ENCODE measurements around the gene KCNK16. TPM values are rescaled to one million over a fixed set of nuclear protein-coding genes. Genes with fewer than 3 reads are reported as not detected.

Gene KCNK16
- total and polyA plus RNA-seq, 7 donors = not detected

DNA sequence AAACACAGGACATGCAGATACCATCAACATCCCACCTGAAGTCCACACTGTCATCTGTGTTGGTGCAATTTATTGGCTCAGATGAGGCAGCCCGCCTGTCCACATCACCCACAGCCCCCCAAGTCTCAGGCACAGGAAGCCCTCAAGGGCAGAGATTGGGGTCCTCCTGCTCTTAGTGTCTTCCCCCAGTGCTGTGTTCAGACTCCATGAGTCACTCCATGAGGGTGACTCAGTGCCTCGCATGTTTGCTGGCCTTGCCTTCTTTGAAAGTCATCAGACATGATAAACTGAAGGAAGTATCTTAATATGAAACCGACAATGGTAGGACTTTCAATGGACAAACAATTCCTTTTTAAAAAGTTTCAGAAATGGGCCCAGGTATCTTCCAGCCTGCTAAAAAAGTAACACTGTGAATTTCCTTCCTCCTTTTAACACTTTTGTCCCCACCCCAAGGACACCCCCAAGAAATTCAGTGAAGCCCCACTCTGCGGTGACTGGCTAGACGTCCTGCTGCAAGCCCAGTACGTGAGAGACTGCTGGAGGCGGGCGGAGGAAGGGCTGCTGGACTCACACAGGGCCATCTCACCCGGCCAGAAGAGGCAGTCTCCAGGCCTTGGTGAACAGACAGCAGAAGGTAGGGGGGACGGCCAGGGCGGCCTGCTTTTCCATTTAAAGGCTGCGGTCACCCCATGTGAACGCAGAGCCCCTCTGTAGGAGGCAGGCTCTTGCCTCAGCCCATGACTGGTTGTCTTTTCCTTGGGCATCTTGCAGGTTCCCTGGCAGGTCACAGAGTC, 43.0 kb upstream of the KCNK16 start:
- no peaks in the 10 kb centered on the region for H3K36me3 ChIP-seq
- DNase-seq = no peak
- no peaks in the 10 kb centered on the region for H3K4me1 ChIP-seq
- H3K27ac ChIP-seq = no peak overlapping the region
- intact Hi-C loops (cut with DNase I) = no loop called here
- H3K27me3 ChIP-seq = no peaks in the 10 kb centered on the region
- TF ChIP-seq EP300 (IDR thresholded peaks at IDR 0.05) (no peak), POLR2A (IDR thresholded peaks at IDR 0.05) (no peak), POLR2AphosphoS5 (IDR thresholded peaks at IDR 0.05) (no peak)
- TF ChIP-seq, protein P1, sequence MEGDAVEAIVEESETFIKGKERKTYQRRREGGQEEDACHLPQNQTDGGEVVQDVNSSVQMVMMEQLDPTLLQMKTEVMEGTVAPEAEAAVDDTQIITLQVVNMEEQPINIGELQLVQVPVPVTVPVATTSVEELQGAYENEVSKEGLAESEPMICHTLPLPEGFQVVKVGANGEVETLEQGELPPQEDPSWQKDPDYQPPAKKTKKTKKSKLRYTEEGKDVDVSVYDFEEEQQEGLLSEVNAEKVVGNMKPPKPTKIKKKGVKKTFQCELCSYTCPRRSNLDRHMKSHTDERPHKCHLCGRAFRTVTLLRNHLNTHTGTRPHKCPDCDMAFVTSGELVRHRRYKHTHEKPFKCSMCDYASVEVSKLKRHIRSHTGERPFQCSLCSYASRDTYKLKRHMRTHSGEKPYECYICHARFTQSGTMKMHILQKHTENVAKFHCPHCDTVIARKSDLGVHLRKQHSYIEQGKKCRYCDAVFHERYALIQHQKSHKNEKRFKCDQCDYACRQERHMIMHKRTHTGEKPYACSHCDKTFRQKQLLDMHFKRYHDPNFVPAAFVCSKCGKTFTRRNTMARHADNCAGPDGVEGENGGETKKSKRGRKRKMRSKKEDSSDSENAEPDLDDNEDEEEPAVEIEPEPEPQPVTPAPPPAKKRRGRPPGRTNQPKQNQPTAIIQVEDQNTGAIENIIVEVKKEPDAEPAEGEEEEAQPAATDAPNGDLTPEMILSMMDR (IDR thresholded peaks at IDR 0.05) = no peak
- no peaks in the 10 kb centered on the region for H3K9me3 ChIP-seq
- H3K4me3 ChIP-seq = no peak overlapping the region
- 90 to 92% methylated on average over 13 of the region's 13 CpGs for WGBS, 2 donors

DNA sequence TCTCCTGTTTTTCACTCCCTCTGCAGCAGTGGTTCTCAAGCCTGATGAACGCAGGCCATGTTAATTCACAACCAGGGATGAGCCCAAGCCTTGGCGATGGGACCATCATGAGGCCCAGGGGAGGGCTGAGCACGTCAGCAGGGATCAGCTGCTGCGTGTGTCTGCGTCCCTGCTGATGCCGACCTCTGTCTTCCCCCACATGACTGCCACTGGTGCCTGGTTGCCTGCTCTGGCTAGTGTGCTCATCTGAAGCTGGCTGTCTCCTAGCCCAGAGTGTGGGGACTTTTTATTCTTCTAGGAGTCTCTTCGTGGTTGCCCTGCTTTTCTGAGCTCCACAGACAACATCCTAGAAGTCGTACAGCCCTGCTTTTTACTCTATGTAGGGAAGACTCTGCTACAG, 40.8 kb upstream of the KCNK16 start:
- Histone ChIP-seq H3K4me1 (peaks cover 0 to 2% (median 0%) of the 10 kb centered on the region in 4 donors), H3K27ac (no peak overlapping the region), H3K4me3 (no peak overlapping the region), H3K27me3 (no peaks in the 10 kb centered on the region), H3K9me3 (no peaks in the 10 kb centered on the region), H3K36me3 (no peaks in the 10 kb centered on the region)
- no peak for DNase-seq
- intact Hi-C loops (cut with DNase I) = loop anchor here (5.0 kb wide), 2 partner anchors 529 to 944 kb away; no protein-coding TSS in a partner anchor
- TF ChIP-seq POLR2A (IDR thresholded peaks at IDR 0.05) (no peak), POLR2AphosphoS5 (IDR thresholded peaks at IDR 0.05) (no peak), EP300 (IDR thresholded peaks at IDR 0.05) (no peak)
- TF ChIP-seq, protein P1 (IDR thresholded peaks at IDR 0.05) = no peak
- 89 to 91% methylated on average over 8 of the region's 8 CpGs for WGBS, 2 donors

DNA sequence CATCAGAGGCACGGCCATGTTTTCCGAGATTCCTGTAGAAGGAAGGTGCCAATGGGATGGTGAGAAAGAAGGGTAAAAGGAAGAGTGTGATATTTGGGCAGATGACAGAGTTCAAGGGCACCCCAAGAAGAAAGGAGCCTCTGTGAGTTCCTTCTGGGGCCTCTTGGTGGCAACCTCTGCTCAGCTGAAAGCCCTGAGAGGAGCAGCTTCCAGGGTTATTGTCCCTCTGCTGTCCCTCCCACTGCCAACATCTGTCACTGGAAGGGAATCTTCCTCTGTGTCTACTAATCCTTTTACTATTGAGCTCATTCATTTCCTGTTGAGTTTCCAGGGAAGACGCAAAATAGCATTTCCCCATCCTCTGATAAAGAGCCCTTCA, 40.0 kb upstream of the KCNK16 start:
- TF ChIP-seq, protein P1 (IDR thresholded peaks at IDR 0.05) = no peak
- TF ChIP-seq POLR2A (IDR thresholded peaks at IDR 0.05) (no peak), EP300 (IDR thresholded peaks at IDR 0.05) (no peak), POLR2AphosphoS5 (IDR thresholded peaks at IDR 0.05) (no peak)
- intact Hi-C loops (cut with DNase I) = loop anchor here (5.0 kb wide), 2 partner anchors 530 to 945 kb away; no protein-coding TSS in a partner anchor

DNA sequence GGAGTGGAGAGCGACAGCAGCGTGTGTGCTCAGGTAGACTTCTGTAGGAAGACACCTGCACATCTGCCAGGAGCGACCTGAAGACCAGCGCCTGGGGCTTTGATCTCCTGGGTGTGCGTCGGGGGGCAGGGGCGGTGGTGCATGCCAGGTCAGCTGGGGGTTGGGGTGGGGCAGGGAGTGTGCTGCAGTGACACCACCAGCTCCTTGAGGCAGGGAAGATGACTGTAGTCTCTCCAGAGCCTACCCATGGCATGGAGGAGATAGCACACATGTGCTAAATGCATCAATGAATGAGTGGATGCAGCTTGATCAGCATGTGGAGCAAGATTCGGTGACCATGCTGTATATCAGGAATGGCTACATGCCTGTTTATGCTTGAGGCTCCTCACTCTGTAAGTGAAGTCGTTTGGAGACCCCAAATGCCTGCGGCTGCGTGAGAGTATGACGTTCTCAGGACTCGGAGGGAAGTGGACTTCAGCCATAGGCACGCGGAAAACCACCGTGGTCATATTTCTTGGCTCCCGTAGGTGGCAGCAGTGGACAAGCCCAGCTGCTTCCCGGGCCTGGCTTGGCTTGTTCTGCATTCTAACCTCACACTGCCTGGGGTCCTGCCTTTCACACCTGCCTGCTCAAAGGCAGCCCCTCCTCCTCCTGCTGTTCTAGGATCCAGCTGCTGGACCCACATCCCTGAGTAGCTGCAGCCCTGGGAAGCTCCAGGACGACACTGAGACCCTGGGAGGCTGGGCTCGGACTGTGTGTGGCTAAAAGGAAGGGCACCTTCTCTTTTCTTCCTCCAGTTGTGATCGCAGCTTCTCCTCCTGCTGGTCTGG, 39.4 kb upstream of the KCNK16 start:
- H3K36me3 ChIP-seq = no peaks in the 10 kb centered on the region
- H3K4me3 ChIP-seq = no peak overlapping the region
- peak; percentile 81 for DNase-seq
- intact Hi-C loops (cut with DNase I) = loop anchor here (5.0 kb wide), 2 partner anchors 530 to 945 kb away; no protein-coding TSS in a partner anchor
- no peaks in the 10 kb centered on the region for H3K9me3 ChIP-seq
- 35 to 39% methylated on average over 21 of the region's 21 CpGs for WGBS, 2 donors
- H3K4me1 ChIP-seq = peaks cover 0 to 5% (median 0%) of the 10 kb centered on the region in 4 donors
- peak overlapping the region in 1 of 4 donors; percentile 14 for H3K27ac ChIP-seq
- TF ChIP-seq EP300 (IDR thresholded peaks at IDR 0.05) (no peak), POLR2AphosphoS5 (IDR thresholded peaks at IDR 0.05) (no peak), POLR2A (IDR thresholded peaks at IDR 0.05) (no peak)
- TF ChIP-seq, protein P1 (IDR thresholded peaks at IDR 0.05) = peak; percentile 54 to 93 (median 58)
- H3K27me3 ChIP-seq = no peaks in the 10 kb centered on the region

More for the DNA sequence above, 40.0 kb upstream of the KCNK16 start:
- H3K27me3 ChIP-seq = no peaks in the 10 kb centered on the region
- DNase-seq = no peak
- peaks cover 0 to 5% (median 0%) of the 10 kb centered on the region in 4 donors for H3K4me1 ChIP-seq
- H3K4me3 ChIP-seq = no peak overlapping the region
- WGBS, 2 donors = 48 to 50% methylated on average over 3 of the region's 3 CpGs
- no peaks in the 10 kb centered on the region for H3K9me3 ChIP-seq
- H3K27ac ChIP-seq = peak overlapping the region in 1 of 4 donors; percentile 14
- H3K36me3 ChIP-seq = no peaks in the 10 kb centered on the region
